GM19238 (cell line): ENCODE results near the gene GPC4.
"Not testable (repeated sequence)": the region's sequence is repeated elsewhere in the genome, so short reads cannot be mapped to it uniquely, and the experiment has no call there.

Source experiments
- DNase-seq: peaks from one replicate; pipeline ENCODE4 v3.0.0; 2011; ENCODE audit warnings: low spot score; ENCODE audit not compliant: insufficient read length

GPC4 gene

DNA sequence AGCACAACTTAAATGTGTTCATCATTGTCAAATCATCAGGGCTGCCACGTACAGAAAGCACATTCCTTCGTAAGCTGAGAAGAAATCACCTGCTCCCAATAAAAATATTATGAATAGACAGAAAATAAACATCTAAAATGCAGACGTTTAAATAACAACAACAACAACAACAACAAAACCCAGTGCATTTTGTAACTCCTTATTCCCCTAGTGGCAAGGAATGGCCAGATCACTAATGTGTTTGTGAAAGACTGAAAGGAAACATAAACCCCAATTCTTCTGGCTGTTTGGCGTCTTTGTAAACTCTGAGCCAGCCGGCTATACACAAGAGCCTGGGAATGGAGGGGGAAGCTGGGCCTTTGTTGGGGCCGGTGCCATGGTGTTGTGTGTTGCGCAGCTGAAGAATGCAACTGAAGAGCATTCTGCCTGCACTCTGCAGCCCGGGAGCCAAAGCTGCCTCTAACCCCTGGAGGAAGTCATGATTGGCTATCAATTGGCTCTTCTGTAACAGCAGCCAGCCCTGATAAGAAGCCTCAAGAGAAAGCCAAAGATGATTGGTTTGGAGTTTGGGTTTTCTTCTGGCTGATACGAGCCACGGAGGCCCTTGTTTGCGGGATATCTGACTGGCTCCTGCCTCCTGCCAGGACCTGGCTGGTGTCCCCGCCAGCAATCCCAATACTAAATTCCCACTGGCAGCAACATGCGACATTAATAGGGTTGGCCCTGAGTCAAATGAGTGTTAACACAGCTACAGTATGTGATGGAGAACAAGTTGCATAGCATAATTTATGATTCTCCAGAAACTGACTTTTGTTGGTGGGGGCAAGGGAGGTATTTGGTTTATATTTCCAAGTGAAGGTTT lies 107.4 kb downstream of the GPC4 start:
- DNase-seq: no peak

GRCh38 chrX:133307094-133307493 lies 108.2 kb downstream of the GPC4 start:
- no peak for DNase-seq

- DNase-seq: no peak
Observed at GRCh38 chrX:133306316-133306715, 109.0 kb downstream of the GPC4 start.

DNA sequence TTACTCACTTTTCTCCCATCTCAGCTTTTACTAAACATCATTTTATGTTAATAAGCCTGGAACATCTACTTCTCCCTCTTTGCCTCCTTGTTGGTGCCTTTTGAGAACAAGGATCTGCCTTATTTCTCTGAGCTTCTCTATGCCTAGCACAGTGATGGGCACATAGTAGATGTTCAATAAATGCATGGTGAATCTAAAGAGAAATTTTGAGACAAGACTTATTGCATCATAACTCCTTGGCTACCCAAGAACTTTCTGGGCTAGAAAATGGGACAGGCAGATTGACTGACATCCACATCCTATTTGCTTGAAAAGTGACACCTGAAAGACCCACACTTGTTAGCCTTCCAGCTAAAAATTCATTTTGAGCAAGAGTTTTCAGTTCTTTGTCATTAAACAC lies 109.9 kb downstream of the GPC4 start:
- DNase-seq: no peak

GRCh38 chrX:133302775-133303445 lies 112.4 kb downstream of the GPC4 start:
- no peak for DNase-seq

GRCh38 chrX:133300591-133300990 lies 114.7 kb downstream of the GPC4 start:
- DNase-seq: no peak

DNA sequence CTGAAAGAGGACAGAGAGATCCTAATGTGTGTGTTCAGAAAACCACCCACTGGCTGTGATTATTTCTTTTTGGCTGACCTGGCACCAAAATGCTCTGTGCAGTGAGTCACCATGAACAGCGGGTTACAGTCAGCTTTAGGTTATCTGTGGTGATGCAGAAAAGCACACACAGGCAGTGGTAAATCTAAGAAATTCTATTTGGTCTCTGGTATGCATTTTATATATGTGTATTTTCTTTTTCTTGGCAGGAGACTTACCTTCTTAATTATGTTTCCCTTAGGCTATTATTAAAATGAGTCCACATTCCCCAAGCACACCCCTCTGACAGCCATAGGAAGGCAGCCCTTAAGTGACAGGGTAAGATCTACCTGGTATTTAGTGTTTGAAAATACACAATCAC lies 118.0 kb downstream of the GPC4 start:
- DNase-seq: no peak

- no peak for DNase-seq
Observed at GRCh38 chrX:133294126-133294525, 121.2 kb downstream of the GPC4 start.

DNA sequence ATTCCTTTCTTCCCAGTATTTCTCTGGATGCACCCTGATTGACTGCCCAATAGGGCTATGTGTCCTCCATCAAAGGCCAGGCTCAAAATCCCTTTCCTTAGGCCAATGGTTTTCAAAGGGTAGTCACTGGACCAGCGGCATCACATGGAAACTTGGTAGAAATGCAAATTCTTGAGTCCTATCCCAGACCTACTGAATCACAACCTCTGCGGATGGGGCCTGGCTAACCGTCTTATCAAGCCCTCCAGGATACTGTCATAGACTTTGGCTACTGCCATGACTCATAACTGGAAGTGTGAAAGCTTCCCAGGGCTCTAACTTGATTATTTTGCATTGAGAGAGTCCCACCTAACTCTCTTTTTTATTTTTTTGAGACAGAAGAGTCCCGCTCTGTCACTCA lies 125.2 kb downstream of the GPC4 start:
- DNase-seq: no peak

DNA sequence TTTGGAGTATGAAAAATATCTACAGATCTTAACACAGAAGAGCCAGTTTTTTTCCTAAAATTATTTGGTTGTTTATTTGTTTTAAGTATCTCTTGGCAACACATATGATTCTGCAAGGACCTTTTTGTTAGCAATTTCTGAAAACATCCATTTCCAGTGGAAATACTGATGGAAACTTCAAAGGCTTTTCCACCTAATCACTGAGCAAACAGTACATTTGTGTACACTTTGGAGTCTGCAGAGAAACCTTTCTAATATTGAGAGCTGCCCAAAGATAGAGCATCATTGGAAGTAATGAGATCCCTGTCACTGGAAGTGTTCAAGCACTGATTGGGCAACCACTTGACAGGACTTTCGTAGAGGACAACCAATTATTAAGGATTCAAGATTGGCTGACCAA lies 127.4 kb downstream of the GPC4 start:
- no peak for DNase-seq

- DNase-seq: no peak
Observed at GRCh38 chrX:133285341-133285740, 129.9 kb downstream of the GPC4 start.

GRCh38 chrX:133279112-133279730 lies 136.1 kb downstream of the GPC4 start:
- not testable (repeated sequence) for DNase-seq

DNA sequence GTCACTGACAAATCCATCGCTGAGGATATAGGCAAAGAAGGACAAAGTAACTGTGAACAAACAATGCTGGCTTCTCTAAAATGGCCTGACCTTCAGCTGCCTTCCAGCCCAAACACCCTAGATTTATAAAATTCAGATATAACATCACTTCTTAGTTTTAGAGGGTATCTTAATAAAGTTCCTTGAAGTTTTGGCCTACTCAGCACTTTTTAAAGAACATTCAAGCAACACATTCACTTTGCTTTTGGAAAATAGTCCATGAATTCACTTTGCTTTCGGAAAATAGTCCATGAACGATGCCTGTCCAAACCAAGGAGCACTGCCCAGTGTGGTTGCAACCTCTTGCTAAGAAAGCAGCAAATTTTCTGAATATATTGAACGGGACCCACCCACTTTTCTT lies 142.1 kb downstream of the GPC4 start:
- no peak for DNase-seq

- no peak for DNase-seq
Observed at GRCh38 chrX:133269168-133269567, 146.1 kb downstream of the GPC4 start.

DNA sequence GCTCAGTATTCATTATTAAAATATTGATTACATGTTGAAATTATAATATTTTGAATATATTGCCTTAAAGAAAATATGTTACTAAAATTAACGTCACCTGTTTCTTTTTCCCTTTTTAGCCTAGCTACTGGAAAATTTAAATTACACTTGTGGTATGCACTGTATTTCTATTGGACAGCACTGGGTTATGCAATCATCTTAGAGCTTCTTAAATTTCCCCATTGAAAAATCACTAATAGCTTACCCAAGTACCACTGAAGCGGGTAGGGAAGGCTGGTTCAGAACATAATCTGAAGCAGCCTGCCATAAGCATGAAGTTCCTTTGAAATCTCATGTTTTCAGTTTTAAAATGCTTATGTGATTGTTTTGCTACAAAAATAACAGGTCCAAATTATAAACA lies 147.7 kb downstream of the GPC4 start:
- DNase-seq: no peak

DNA sequence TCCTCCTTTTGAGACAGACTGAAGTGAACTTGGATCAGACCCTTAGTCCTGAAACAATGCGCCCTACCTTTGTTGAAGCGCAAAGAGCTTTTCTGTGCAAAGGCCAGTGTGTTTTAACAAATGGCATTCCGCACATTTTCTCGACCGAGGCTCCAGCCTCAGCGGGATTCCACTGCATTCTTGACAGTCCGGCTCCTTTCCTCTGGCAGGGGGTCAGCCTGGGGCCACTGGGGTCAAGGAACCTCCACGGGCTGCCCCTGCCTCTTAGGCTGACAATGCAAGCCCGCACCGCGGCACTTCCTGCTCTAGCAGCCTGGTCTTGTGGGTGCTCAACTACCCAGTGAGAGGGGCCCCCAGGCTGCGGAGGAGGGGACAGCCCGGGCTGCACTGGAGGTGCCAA lies 150.0 kb downstream of the GPC4 start:
- DNase-seq: no peak

DNA sequence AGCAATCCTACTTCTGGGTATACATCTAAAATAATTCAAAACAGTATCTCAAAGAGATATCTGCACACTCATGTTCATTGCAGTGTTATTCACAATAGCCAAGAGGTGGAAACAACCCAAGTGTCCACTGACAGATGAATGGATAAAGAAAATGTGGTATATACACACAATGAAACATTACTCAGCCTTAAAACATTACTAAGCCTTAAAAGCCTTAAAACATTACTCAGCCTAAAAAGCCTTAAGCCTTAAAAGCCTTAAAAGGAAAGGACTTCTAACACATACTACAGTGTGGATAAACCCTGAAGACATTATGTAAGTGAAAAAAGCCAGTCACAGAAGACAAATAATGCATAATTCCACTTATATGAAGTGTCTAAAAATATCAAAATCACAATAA lies 156.8 kb downstream of the GPC4 start:
- no peak for DNase-seq

GRCh38 chrX:133254666-133255065 lies 160.6 kb downstream of the GPC4 start:
- DNase-seq: no peak

DNA sequence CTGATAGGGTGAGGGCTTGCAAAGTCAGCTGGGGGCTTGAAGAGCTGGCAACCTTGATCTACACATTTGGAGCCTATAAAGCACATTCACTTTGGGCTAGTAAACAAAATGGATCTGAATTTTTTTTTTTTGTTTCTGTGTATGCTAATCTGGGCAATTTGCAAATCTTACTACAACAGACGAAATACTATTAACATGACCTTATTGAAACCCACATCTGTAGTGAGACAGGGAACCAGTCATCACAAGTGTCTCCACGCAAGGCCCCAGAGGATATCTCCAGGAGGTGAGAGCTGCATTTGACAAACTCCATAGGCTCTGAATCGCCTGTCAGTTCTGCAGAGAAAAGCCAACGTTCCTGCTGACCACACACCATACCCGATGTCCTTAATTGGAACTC lies 164.1 kb downstream of the GPC4 start:
- no peak for DNase-seq

GRCh38 chrX:133250184-133251100 lies 164.8 kb downstream of the GPC4 start:
- DNase-seq: no peak
